HEK293 (cell line): ENCODE data around the gene CSTPP1.

Source experiments
- CTCF ChIA-PET: fragments of 350-600 bp; formaldehyde crosslinking; extraction: SDS; loops from one replicate; lab custom pipeline; 2021; ENCODE audit warnings: antibody characterized with exemption; lab: Yijun Ruan, JAX
- POLR2A ChIA-PET: fragments of 300-600 bp; formaldehyde crosslinking; extraction: SDS; loops from one replicate; lab custom pipeline; 2020; ENCODE audit warnings: antibody characterized with exemption, inconsistent platforms; lab: Yijun Ruan, JAX
- H3K27ac ChIP-seq: fragments of 200-500 bp; sonication (Bioruptor generic); 2 replicates; pipeline ENCODE4 v1.5.1; 2014; ENCODE audit warnings: low read depth, low read length, control low read depth, inconsistent platforms; ENCODE audit errors: extremely low read depth
- H3K36me3 ChIP-seq, 2 experiments: fragments of 200-500 bp in 1 of 2; sonication (Bioruptor generic) in 1 of 2; 1 replicate in 1 of 2; 2 replicates in 1 of 2; pipeline ENCODE4 v1.5.1; 2014 to 2017; ENCODE audit warnings: inconsistent platforms in 2 of 2, low read length in 2 of 2; ENCODE audit not compliant: control insufficient read depth in 2 of 2, insufficient read depth in 1 of 2
- H3K4me1 ChIP-seq: fragments of 200-500 bp; sonication (Bioruptor generic); 2 replicates; pipeline ENCODE4 v1.5.1; 2014; ENCODE audit warnings: mild to moderate bottlenecking, low read length, inconsistent platforms; ENCODE audit not compliant: control insufficient read depth, insufficient read depth
- H3K4me3 ChIP-seq: 2 replicates; pipeline ENCODE4 v1.5.1; 2011; ENCODE audit warnings: low read depth, mild to moderate bottlenecking, control low read depth, low read length, moderate library complexity
- H3K9me3 ChIP-seq: fragments of 200-500 bp; sonication (Bioruptor generic); 2 replicates; pipeline ENCODE4 v1.5.1; 2014; ENCODE audit warnings: low read depth, low read length, inconsistent platforms; ENCODE audit not compliant: control insufficient read depth, insufficient read depth
- AEBP2 ChIP-seq: fragments of 450-650 bp; formaldehyde crosslinking; IDR thresholded peaks from 2 replicates; pipeline ENCODE4 v1.5.1; 2016; ENCODE audit warnings: missing biosample characterization, missing genetic modification characterization, borderline replicate concordance
- CTCF ChIP-seq: fragments of 450-650 bp; formaldehyde crosslinking; IDR thresholded peaks from 2 replicates; pipeline ENCODE4 v1.5.1; 2016; ENCODE audit warnings: missing biosample characterization, missing genetic modification characterization
- EGR2 ChIP-seq: fragments of 450-650 bp; formaldehyde crosslinking; IDR thresholded peaks from 2 replicates; pipeline ENCODE4 v1.5.1; 2016; ENCODE audit warnings: low read depth, missing biosample characterization, missing genetic modification characterization
- OVOL3 ChIP-seq: fragments of 450-650 bp; formaldehyde crosslinking; IDR thresholded peaks from 2 replicates; pipeline ENCODE4 v1.5.1; 2016; ENCODE audit warnings: missing biosample characterization, missing genetic modification characterization
- SCRT2 ChIP-seq: fragments of 450-650 bp; formaldehyde crosslinking; IDR thresholded peaks from 2 replicates; pipeline ENCODE4 v1.5.1; 2016; ENCODE audit warnings: missing biosample characterization, missing genetic modification characterization
- ZFP69B ChIP-seq: fragments of 450-650 bp; formaldehyde crosslinking; IDR thresholded peaks from 2 replicates; pipeline ENCODE4 v1.5.1; 2016; ENCODE audit warnings: missing biosample characterization, missing genetic modification characterization
- ZNF19 ChIP-seq: fragments of 450-650 bp; formaldehyde crosslinking; IDR thresholded peaks from 2 replicates; pipeline ENCODE4; 2016; ENCODE audit warnings: missing biosample characterization, missing genetic modification characterization, low read depth
- ZNF202 ChIP-seq: fragments of 450-650 bp; formaldehyde crosslinking; IDR thresholded peaks from 2 replicates; pipeline ENCODE4 v1.5.1; 2016; ENCODE audit warnings: missing biosample characterization, missing genetic modification characterization, borderline replicate concordance
- ZNF211 ChIP-seq: fragments of 450-650 bp; formaldehyde crosslinking; IDR thresholded peaks from 2 replicates; pipeline ENCODE4 v1.5.1; 2016; ENCODE audit warnings: low read depth, missing biosample characterization, missing genetic modification characterization
- ZNF24 ChIP-seq: fragments of 450-650 bp; formaldehyde crosslinking; IDR thresholded peaks from 2 replicates; pipeline ENCODE4 v1.5.1; 2016; ENCODE audit warnings: missing biosample characterization, missing genetic modification characterization
- ZNF292 ChIP-seq: fragments of 450-650 bp; formaldehyde crosslinking; IDR thresholded peaks from 2 replicates; pipeline ENCODE4 v1.5.1; 2016; ENCODE audit warnings: low read depth, missing biosample characterization, missing genetic modification characterization, borderline replicate concordance
- ZNF311 ChIP-seq: fragments of 450-650 bp; formaldehyde crosslinking; IDR thresholded peaks from 2 replicates; pipeline ENCODE4 v1.5.1; 2017; ENCODE audit warnings: missing biosample characterization, missing genetic modification characterization, borderline replicate concordance
- ZNF391 ChIP-seq: fragments of 450-650 bp; formaldehyde crosslinking; IDR thresholded peaks from 2 replicates; pipeline ENCODE4 v1.5.1; 2016; ENCODE audit warnings: low read depth, missing biosample characterization, missing genetic modification characterization, borderline replicate concordance
- ZNF423 ChIP-seq: fragments of 450-650 bp; formaldehyde crosslinking; IDR thresholded peaks from 2 replicates; pipeline ENCODE4 v1.5.1; 2016; ENCODE audit warnings: missing biosample characterization, missing genetic modification characterization
- ZNF48 ChIP-seq: fragments of 450-650 bp; formaldehyde crosslinking; IDR thresholded peaks from 2 replicates; pipeline ENCODE4 v1.5.1; 2016; ENCODE audit warnings: missing biosample characterization, missing genetic modification characterization
- ZNF514 ChIP-seq: fragments of 450-650 bp; formaldehyde crosslinking; IDR thresholded peaks from 2 replicates; pipeline ENCODE4 v1.5.1; 2016; ENCODE audit warnings: missing biosample characterization, missing genetic modification characterization
- ZNF610 ChIP-seq: fragments of 450-650 bp; formaldehyde crosslinking; IDR thresholded peaks from 2 replicates; pipeline ENCODE4 v1.5.1; 2016; ENCODE audit warnings: missing biosample characterization, missing genetic modification characterization, borderline replicate concordance
- ZNF692 ChIP-seq: fragments of 450-650 bp; formaldehyde crosslinking; IDR thresholded peaks from 2 replicates; pipeline ENCODE4 v1.5.1; 2016; ENCODE audit warnings: missing biosample characterization, missing genetic modification characterization
- ZNF747 ChIP-seq: fragments of 450-650 bp; formaldehyde crosslinking; IDR thresholded peaks from 2 replicates; pipeline ENCODE4 v1.5.1; 2016; ENCODE audit warnings: missing biosample characterization, missing genetic modification characterization
- ZSCAN30 ChIP-seq: fragments of 450-650 bp; IDR thresholded peaks from 2 replicates; pipeline ENCODE4 v1.5.1; 2018; ENCODE audit warnings: missing biosample characterization, mild to moderate bottlenecking, missing genetic modification characterization, moderate library complexity

The CSTPP1 gene

GRCh38 chr11:46900091-46900746 is 36.3 kb upstream of the CSTPP1 start:
- Histone ChIP-seq H3K36me3 (peaks cover 0 to 35% of the 10 kb centered on the region in 2 experiments; a peak in 2 of 3 replicates), H3K4me1 (no peaks in the 10 kb centered on the region), H3K4me3 (no peak overlapping the region), H3K27ac (no peak overlapping the region), H3K9me3 (no peaks in the 10 kb centered on the region)
- TF ChIP-seq AEBP2 (tag by site-specific recombination): no peak
- no peak for TF ChIP-seq ZNF610 (tag by site-specific recombination)
- no peak for TF ChIP-seq OVOL3
- TF ChIP-seq ZNF292 (tag by site-specific recombination): no peak
- TF ChIP-seq ZNF211 (tag by site-specific recombination): no peak
- no peak for TF ChIP-seq ZNF24 (tag by site-specific recombination)
- TF ChIP-seq ZNF391 (tag by site-specific recombination): no peak
- no peak for TF ChIP-seq CTCF (tag by site-specific recombination)
- TF ChIP-seq ZNF514 (tag by site-specific recombination): no peak
- no peak for TF ChIP-seq ZNF202 (tag by site-specific recombination)
- TF ChIP-seq ZNF423 (tag by site-specific recombination): no peak
- TF ChIP-seq ZNF692 (tag by site-specific recombination): no peak
- TF ChIP-seq ZFP69B (tag by site-specific recombination): no peak
- TF ChIP-seq ZNF747 (tag by site-specific recombination): no peak
- no peak for TF ChIP-seq ZSCAN30 (tag by site-specific recombination)
- no peak for TF ChIP-seq ZNF311 (tag by site-specific recombination)
- TF ChIP-seq ZNF48 (tag by site-specific recombination): no peak
- no peak for TF ChIP-seq EGR2 (tag by site-specific recombination)
- POLR2A ChIA-PET: no interaction called here
- CTCF ChIA-PET: interaction anchor here (0.7 to 0.9 kb wide), 2 partner anchors 19 to 252 kb away, joined by 4 to 5 read pairs; no protein-coding TSS in a partner anchor

GRCh38 chr11:46901156-46901555 is 35.4 kb upstream of the CSTPP1 start:
- H3K27ac ChIP-seq: no peak overlapping the region
- H3K4me1 ChIP-seq: no peaks in the 10 kb centered on the region
- peaks cover 0 to 28% of the 10 kb centered on the region in 2 experiments; a peak in 2 of 3 replicates for H3K36me3 ChIP-seq
- ChIA-PET POLR2A (no interaction called here), CTCF (interaction anchor here (0.9 kb wide), 1 partner anchor 252 kb away, joined by 5 read pairs; no protein-coding TSS in a partner anchor)
- no peaks in the 10 kb centered on the region for H3K9me3 ChIP-seq
- H3K4me3 ChIP-seq: no peak overlapping the region
- TF ChIP-seq SCRT2 (tag by site-specific recombination): 0 out of 2 replicates have a peak, but pooled peaks have one; percentile 11
- TF ChIP-seq ZNF19 (tag by site-specific recombination): no peak
- TF ChIP-seq, all 188 proteins: peak for 1
